Measurements from ENCODE around the gene RNF112. TPM values are rescaled to one million over a fixed set of nuclear protein-coding genes. Genes with fewer than 3 reads are reported as not detected.

RNF112 gene
- polyA plus RNA-seq, 1 experiment, result 0.70 TPM

- DNase-seq (ENCODE audit: low read depth), result no peak
- CTCF ChIA-PET, result interaction anchor here (0.6 to 1.1 kb wide), 3 partner anchors 51 to 138 kb away, joined by 3 read pairs; partner anchors contain the start of gene B9D1
- Histone ChIP-seq H3K27me3 (ENCODE audit: control insufficient read depth, insufficient read depth, low read length) (no peaks in the 10 kb centered on the region), H3K4me3 (ENCODE audit: low read depth, low read length) (no peak overlapping the region), H3K36me3 (ENCODE audit: control insufficient read depth, insufficient read depth, low read length) (no peaks in the 10 kb centered on the region)
- TF ChIP-seq CTCF (IDR thresholded peaks at IDR 0.05; ENCODE audit: insufficient read depth, low read depth, low read length), result no peak
- POLR2A ChIA-PET, result no interaction called here
These were observed 2.7 kb downstream of the RNF112 start for GRCh38 chr17:19413761-19414160.

GRCh38 chr17:19414396-19415280 is 3.6 kb downstream of the RNF112 start:
- Histone ChIP-seq H3K4me3 (ENCODE audit: low read depth, low read length) (no peak overlapping the region), H3K27me3 (ENCODE audit: control insufficient read depth, insufficient read depth, low read length) (no peaks in the 10 kb centered on the region), H3K36me3 (ENCODE audit: control insufficient read depth, insufficient read depth, low read length) (no peaks in the 10 kb centered on the region)
- TF ChIP-seq CTCF (IDR thresholded peaks at IDR 0.05; ENCODE audit: insufficient read depth, low read depth, low read length), result no peak
- ChIA-PET POLR2A (no interaction called here), CTCF (interaction anchor here (1.0 to 1.1 kb wide), 2 partner anchors 52 to 99 kb away, joined by 3 read pairs; partner anchors contain the start of gene B9D1)
- DNase-seq (ENCODE audit: low read depth), result no peak

GRCh38 chr17:19415311-19415710 is 4.3 kb downstream of the RNF112 start:
- H3K36me3 ChIP-seq (ENCODE audit: control insufficient read depth, insufficient read depth, low read length), result no peaks in the 10 kb centered on the region
- ChIA-PET CTCF (no interaction called here), POLR2A (no interaction called here)
- no peak for TF ChIP-seq CTCF (IDR thresholded peaks at IDR 0.05; ENCODE audit: insufficient read depth, low read depth, low read length)
- H3K4me3 ChIP-seq (ENCODE audit: low read depth, low read length), result no peak overlapping the region
- H3K27me3 ChIP-seq (ENCODE audit: control insufficient read depth, insufficient read depth, low read length), result no peaks in the 10 kb centered on the region
- no peak for DNase-seq (ENCODE audit: low read depth)

GRCh38 chr17:19415806-19416775 is 5.1 kb downstream of the RNF112 start:
- Histone ChIP-seq H3K36me3 (ENCODE audit: control insufficient read depth, insufficient read depth, low read length) (no peaks in the 10 kb centered on the region), H3K27me3 (ENCODE audit: control insufficient read depth, insufficient read depth, low read length) (no peaks in the 10 kb centered on the region), H3K4me3 (ENCODE audit: low read depth, low read length) (no peak overlapping the region)
- no peak for TF ChIP-seq CTCF (IDR thresholded peaks at IDR 0.05; ENCODE audit: insufficient read depth, low read depth, low read length)
- ChIA-PET POLR2A (no interaction called here), CTCF (no interaction called here)
- DNase-seq (ENCODE audit: low read depth), result no peak

GRCh38 chr17:19417611-19418010 is 6.6 kb downstream of the RNF112 start:
- TF ChIP-seq CTCF (IDR thresholded peaks at IDR 0.05; ENCODE audit: insufficient read depth, low read depth, low read length), result no peak
- DNase-seq (ENCODE audit: low read depth), result no peak
- POLR2A ChIA-PET, result interaction anchor here (0.6 kb wide), 1 partner anchor 332 kb away, joined by 3 read pairs; no protein-coding TSS in a partner anchor
- Histone ChIP-seq H3K4me3 (ENCODE audit: low read depth, low read length) (no peak overlapping the region), H3K36me3 (ENCODE audit: control insufficient read depth, insufficient read depth, low read length) (no peaks in the 10 kb centered on the region), H3K27me3 (ENCODE audit: control insufficient read depth, insufficient read depth, low read length) (no peaks in the 10 kb centered on the region)
- CTCF ChIA-PET, result interaction anchor here (0.9 to 1.2 kb wide), 3 partner anchors 8 to 29 kb away, joined by 3 to 4 read pairs (median 4); no protein-coding TSS in a partner anchor
